K562 (cell line): ENCODE measurements around the gene SCP2. TPM values are rescaled to one million over a fixed set of nuclear protein-coding genes. Genes with fewer than 3 reads are reported as not detected.

Experiments used
- BACH1 ChIP-seq: fragments of 200-800 bp; sonication (Bioruptor generic); IDR thresholded peaks from 2 replicates; pipeline ENCODE4 v1.6.1; 2016; ENCODE audit warnings: missing genetic modification characterization, missing compliant biosample characterization
- GABPA ChIP-seq: fragments of 200-800 bp; sonication (Bioruptor generic); conservative IDR thresholded peaks from 2 replicates; pipeline ENCODE4 v1.6.1; 2016; ENCODE audit warnings: low read depth, missing genetic modification characterization, missing compliant biosample characterization
- HDAC8 ChIP-seq: fragments of 450-650 bp; IDR thresholded peaks from 2 replicates; pipeline ENCODE4 v1.6.1; 2016; ENCODE audit warnings: mild to moderate bottlenecking, missing genetic modification characterization, moderate library complexity, missing compliant biosample characterization
- LEF1 ChIP-seq: fragments of 450-650 bp; IDR thresholded peaks from 2 replicates; pipeline ENCODE4 v1.6.1; 2016; ENCODE audit warnings: mild to moderate bottlenecking
- MGA ChIP-seq: fragments of 450-650 bp; IDR thresholded peaks from 2 replicates; pipeline ENCODE4 v1.6.1; 2016; ENCODE audit warnings: mild to moderate bottlenecking, moderate library complexity
- NCOA2 ChIP-seq, 2 experiments: fragments of 450-650 bp; IDR thresholded peaks; 2 replicates each; pipeline ENCODE4 v1.6.1; 2018; ENCODE audit warnings: mild to moderate bottlenecking in 2 of 2, moderate library complexity in 1 of 2; ENCODE audit not compliant: partially characterized antibody in 2 of 2
- RBM14 ChIP-seq: fragments of 200-400 bp; formaldehyde crosslinking; IDR thresholded peaks from 2 replicates; pipeline ENCODE4 v1.6.1; 2018; ENCODE audit warnings: low read depth, mild to moderate bottlenecking, low read length, moderate library complexity, borderline replicate concordance; ENCODE audit not compliant: insufficient read depth
- RCOR1 ChIP-seq, 2 experiments: IDR thresholded peaks; 2 replicates each; pipeline ENCODE4 v1.6.1; 2012; ENCODE audit warnings: low read depth in 2 of 2, low read length in 2 of 2, borderline replicate concordance in 1 of 2, improper control_type of control experiment in 1 of 2
- SAFB2 ChIP-seq: fragments of 200-400 bp; formaldehyde crosslinking; IDR thresholded peaks from 2 replicates; pipeline ENCODE4 v1.6.1; 2018; ENCODE audit warnings: borderline replicate concordance, low read length, low read depth, moderate library complexity; ENCODE audit not compliant: severe bottlenecking
- SUPT5H ChIP-seq: fragments of 450-650 bp; IDR thresholded peaks from 2 replicates; pipeline ENCODE4 v1.6.1; 2016
- polyA plus RNA-seq, 8 experiments: library from polyadenylated mRNA; depleted of rRNA in 4 of 8; stranded (reverse) in 5 of 8; unstranded in 3 of 8; fragments of >200 nt; fragmentation: Nextera tagmentation in 2 of 8; fragmentation: Illumina TruSeq in 1 of 8; extraction: Ambion mirVana in 2 of 8; extraction: Trizol in 1 of 8; gene quantifications; 2 replicates each; pipeline versions ENCODE4 v1.2.1 to v1.2.3, GENCODE V29; 2011 to 2014; ENCODE audit warnings: inconsistent platforms in 1 of 8, missing spikeins in 1 of 8
- total RNA-seq, 7 experiments: library from RNA; depleted of rRNA in 6 of 7; stranded (reverse); fragments of >200 nt in 6 of 7; fragmentation: Illumina TruSeq in 2 of 7; extraction: Trizol in 2 of 7; gene quantifications; 2 replicates each; pipeline versions ENCODE4 v1.2.1 to v1.2.3, GENCODE V29; 2011 to 2021; ENCODE audit warnings: low replicate concordance in 1 of 7
- TF ChIP-seq, protein P1 (sequence below), 2 experiments: fragments of 450-650 bp; conservative IDR thresholded peaks; 2 replicates each; pipeline ENCODE4 v1.6.1; 2017; ENCODE audit warnings: mild to moderate bottlenecking in 2 of 2, moderate library complexity in 2 of 2

SCP2 gene
- total and polyA plus RNA-seq, 9 of the 15 experiments (the other 6 are each of a cell fraction or from before 2014, with no cell fraction given): 63.8 to 258 (median 106) TPM

- no peak for TF ChIP-seq MGA
- TF ChIP-seq SAFB2: no peak
- peak in 1 of 2 experiments; percentile 91; a peak in 2 of 4 replicates for TF ChIP-seq RCOR1 (IDR thresholded peaks at IDR 0.05; ENCODE audit: borderline replicate concordance in 1 of 2, low read depth in 2 of 2, low read length in 2 of 2)
- no peak for TF ChIP-seq GABPA (tag)
- TF ChIP-seq SUPT5H: no peak
- TF ChIP-seq, protein P1, sequence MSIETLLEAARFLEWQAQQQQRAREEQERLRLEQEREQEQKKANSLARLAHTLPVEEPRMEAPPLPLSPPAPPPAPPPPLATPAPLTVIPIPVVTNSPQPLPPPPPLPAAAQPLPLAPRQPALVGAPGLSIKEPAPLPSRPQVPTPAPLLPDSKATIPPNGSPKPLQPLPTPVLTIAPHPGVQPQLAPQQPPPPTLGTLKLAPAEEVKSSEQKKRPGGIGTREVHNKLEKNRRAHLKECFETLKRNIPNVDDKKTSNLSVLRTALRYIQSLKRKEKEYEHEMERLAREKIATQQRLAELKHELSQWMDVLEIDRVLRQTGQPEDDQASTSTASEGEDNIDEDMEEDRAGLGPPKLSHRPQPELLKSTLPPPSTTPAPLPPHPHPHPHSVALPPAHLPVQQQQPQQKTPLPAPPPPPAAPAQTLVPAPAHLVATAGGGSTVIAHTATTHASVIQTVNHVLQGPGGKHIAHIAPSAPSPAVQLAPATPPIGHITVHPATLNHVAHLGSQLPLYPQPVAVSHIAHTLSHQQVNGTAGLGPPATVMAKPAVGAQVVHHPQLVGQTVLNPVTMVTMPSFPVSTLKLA (conservative IDR thresholded peaks at IDR 0.05): 0 out of 4 replicates have a peak, but pooled peaks of 1 of the 2 experiments have one; percentile 20
- no peak for TF ChIP-seq NCOA2 (IDR thresholded peaks at IDR 0.05; ENCODE audit: partially characterized antibody in 2 of 2)
- TF ChIP-seq RBM14: no peak
- TF ChIP-seq HDAC8: no peak
- no peak for TF ChIP-seq BACH1
- TF ChIP-seq LEF1: peak; percentile 67
These were observed 84.1 kb downstream of the SCP2 start (continued) for GRCh38 chr1:53011175-53011574.
